ENCODE data around the gene COX5B.

The COX5B gene

DNA sequence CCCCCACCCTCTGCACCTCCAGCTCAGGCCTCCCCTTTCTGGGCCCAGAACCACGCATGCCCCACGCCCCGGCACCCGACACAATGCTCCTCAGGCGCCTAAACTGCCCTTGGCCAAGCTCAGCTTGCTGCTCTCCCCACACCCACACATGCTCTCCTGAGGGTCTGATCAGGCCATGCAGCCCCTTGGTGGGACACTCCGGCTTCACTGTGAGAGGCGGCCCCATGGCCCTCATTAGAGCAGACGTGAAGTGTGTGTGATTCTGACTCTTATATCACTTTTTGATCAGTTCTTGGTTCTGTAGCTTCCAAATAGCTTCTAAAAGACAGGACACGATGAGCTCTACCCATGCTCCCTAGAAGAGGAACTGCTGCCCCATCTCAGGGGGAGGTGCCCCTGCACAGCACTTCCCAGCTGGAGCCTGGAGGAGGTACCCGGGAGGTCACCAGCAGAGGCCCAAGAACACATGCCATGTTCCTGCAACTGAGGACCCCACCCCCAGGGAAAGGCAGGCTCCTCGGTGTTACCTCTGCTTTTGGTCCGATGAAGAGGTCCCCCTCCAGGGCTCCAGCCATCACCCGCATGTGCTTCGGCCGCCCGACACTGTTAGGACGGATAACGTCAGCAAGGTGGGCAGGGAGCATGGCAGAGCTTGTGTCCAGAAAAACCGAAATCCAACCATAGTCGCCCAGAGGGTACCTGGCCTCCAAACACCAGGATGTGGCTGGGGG is 14.3 kb downstream of the COX5B start:
- no peak for DNase-seq (ENCODE audit: extremely low read depth, low read depth)
- TF ChIP-seq CTCF (IDR thresholded peaks at IDR 0.05; ENCODE audit: low read depth, low read length): no peak

GRCh38 chr2:97660775-97661389 is 15.0 kb downstream of the COX5B start:
- no peak for TF ChIP-seq CTCF (IDR thresholded peaks at IDR 0.05; ENCODE audit: low read depth, low read length)
- DNase-seq (ENCODE audit: extremely low read depth, low read depth): no peak

GRCh38 chr2:97661927-97662326 is 16.1 kb downstream of the COX5B start:
- TF ChIP-seq CTCF (IDR thresholded peaks at IDR 0.05; ENCODE audit: low read depth, low read length): no peak
- no peak for DNase-seq (ENCODE audit: extremely low read depth, low read depth)

GRCh38 chr2:97662386-97662894 is 16.6 kb downstream of the COX5B start:
- TF ChIP-seq CTCF (IDR thresholded peaks at IDR 0.05; ENCODE audit: low read depth, low read length): no peak
- DNase-seq (ENCODE audit: extremely low read depth, low read depth): no peak

- no peak for DNase-seq (ENCODE audit: extremely low read depth, low read depth)
- TF ChIP-seq CTCF (IDR thresholded peaks at IDR 0.05; ENCODE audit: low read depth, low read length): no peak
These were observed 17.2 kb downstream of the COX5B start for GRCh38 chr2:97662895-97663625.

DNA sequence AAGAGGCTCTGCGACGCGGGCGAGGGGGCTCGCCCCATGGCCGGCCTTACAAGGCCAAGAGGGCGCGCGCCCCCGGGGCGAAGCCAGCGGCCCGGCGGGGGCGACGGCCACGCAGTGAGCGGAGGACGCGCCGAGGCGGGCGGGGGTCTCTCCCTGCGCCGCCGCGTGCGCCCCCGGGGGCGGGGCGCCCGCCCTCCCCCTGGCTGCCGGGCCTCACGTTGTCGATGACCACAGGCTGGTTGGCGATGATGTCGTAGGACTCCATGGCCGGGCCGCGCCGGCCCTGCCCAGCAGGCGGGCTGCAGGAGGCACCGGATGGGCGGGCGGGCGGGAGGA is 17.7 kb downstream of the COX5B start:
- no peak for DNase-seq (ENCODE audit: extremely low read depth, low read depth)

More for the DNA sequence above, 17.7 kb downstream of the COX5B start:
- no peak for TF ChIP-seq CTCF (IDR thresholded peaks at IDR 0.05; ENCODE audit: low read depth, low read length)

Measured in AG09319 (cell line).